NOMO-1 treated with dmso at 0.1 percent for 144 hours (cell line): Measurements from ENCODE around the gene AICDA.

Experiments
- DNase-seq: peaks from one replicate; lab custom pipeline; 2025; ENCODE audit not compliant: unreplicated experiment; lab: John Stamatoyannopoulos, UW

The AICDA gene

GRCh38 chr12:8559676-8560075 lies 53.0 kb downstream of the AICDA start:
- no peak for DNase-seq

DNA sequence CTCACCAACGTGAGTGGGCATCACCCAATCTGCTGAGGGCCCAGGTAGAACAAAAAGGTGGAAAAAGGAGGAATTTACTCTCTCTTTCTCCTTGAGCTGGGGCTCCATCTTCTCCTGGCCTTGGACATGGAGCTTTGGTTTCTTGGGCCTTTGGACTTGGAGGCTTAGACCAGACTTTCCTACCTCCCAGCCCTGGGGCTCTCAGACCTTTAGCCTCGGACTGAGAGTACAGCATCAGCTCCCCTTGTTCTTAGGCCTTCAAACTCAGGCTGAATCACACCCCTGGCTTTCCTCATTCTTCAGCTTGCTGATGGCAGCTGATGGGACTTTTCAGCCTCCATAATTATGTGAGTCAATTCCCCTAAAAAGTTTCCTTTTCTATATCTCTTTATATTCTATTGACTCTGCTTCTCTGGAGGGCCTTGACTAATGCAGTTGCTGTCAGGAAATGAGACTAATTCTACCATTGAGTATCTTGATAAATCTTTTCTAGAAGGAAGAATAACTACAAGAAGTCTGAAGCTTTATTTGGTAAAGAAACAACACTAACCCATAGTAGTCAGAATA lies 56.0 kb downstream of the AICDA start:
- DNase-seq = no peak

DNA sequence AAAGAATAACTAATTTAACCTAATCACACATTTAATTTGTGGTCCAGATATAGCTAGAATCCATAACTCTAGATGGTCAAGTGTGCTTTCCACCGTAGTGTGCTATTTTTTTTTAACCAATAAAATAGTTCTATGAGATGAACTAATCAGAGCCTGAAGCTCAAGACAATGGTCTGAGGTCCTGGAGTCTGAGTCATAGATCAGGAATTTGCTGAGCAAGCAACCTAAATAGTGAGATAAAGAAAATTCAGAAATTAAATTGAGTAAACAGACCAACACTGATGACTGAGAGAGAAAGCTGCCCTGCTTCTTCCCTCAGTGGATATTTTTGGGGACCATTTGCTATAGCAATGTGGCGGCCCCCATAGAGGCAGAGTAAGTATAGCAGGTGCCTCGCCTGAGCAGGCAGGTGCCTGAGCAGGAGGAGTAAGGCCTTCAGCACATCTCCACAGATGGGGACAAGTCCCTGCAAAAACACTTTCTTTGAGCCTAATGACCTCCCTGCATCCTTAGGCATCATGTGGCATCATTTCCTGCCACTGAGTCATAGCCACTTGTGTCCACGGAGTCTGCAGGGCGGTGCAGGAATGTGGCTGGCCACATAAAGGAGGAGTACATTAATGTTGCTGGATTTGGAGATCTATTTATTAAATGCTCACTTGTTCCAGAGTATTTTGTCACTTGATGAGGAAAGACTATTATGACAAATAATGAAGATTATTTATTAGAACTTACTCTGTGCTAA lies 58.0 kb downstream of the AICDA start:
- DNase-seq = no peak

GRCh38 chr12:8553088-8553627 lies 59.5 kb downstream of the AICDA start:
- no peak for DNase-seq
